Common myeloid progenitor, CD34-positive (primary cell): ENCODE data around the gene CLDN9.

Experiments
- CTCF ChIA-PET: fragments of 350-600 bp; sonication (Branson Sonifier 250); formaldehyde crosslinking; loops from one replicate; lab custom pipeline; 2021; ENCODE audit warnings: antibody characterized with exemption; lab: Charles Lee
- POLR2A ChIA-PET: fragments of 350-600 bp; sonication (Branson Sonifier 250); formaldehyde crosslinking; loops from one replicate; lab custom pipeline; 2021; ENCODE audit warnings: antibody characterized with exemption; lab: Charles Lee
- DNase-seq, 3 donors: peaks; one replicate each; pipeline versions ENCODE4 v3.0.0 to v3.0.0-alpha.2; 2013
- H3K27ac ChIP-seq, 2 experiments: 1 replicate in 1 of 2; 2 replicates in 1 of 2; pipeline ENCODE4 v1.7.0; 2013; ENCODE audit warnings: inconsistent platforms in 2 of 2, low read length in 2 of 2, mild to moderate bottlenecking in 2 of 2, low read depth in 1 of 2, moderate library complexity in 1 of 2; ENCODE audit not compliant: severe bottlenecking in 2 of 2, insufficient read depth in 1 of 2, poor library complexity in 1 of 2
- H3K27me3 ChIP-seq, 5 experiments: replicated peaks in 2 of 5; 1 replicate in 3 of 5; 2 replicates in 2 of 5; pipeline versions ENCODE4 v1.6.1 to v1.7.0; 2013; ENCODE audit warnings: low read length in 4 of 5, mild to moderate bottlenecking in 2 of 5, moderate library complexity in 2 of 5, inconsistent platforms in 1 of 5; ENCODE audit not compliant: insufficient read depth in 5 of 5, control insufficient read depth in 4 of 5
- H3K36me3 ChIP-seq, 4 experiments: 1 replicate in 2 of 4; 2 replicates in 2 of 4; pipeline versions ENCODE4 v1.6.1 to v1.7.0; 2013; ENCODE audit warnings: low read length in 3 of 4, control low read depth in 1 of 4, mild to moderate bottlenecking in 1 of 4; ENCODE audit not compliant: control insufficient read depth in 4 of 4, insufficient read depth in 4 of 4
- H3K4me1 ChIP-seq, 4 experiments: 1 replicate in 3 of 4; 2 replicates in 1 of 4; pipeline versions ENCODE4 v1.6.1 to v1.7.1; 2013; ENCODE audit warnings: low read length in 3 of 4, mild to moderate bottlenecking in 3 of 4, control low read depth in 1 of 4, inconsistent platforms in 1 of 4, moderate library complexity in 1 of 4; ENCODE audit not compliant: control insufficient read depth in 4 of 4, insufficient read depth in 4 of 4; ENCODE audit errors: control extremely low read depth in 1 of 4
- H3K4me3 ChIP-seq, 7 experiments: 1 replicate in 4 of 7; 2 replicates in 3 of 7; pipeline versions ENCODE4 v1.5.1 to v1.7.0; 2013; ENCODE audit warnings: mild to moderate bottlenecking in 7 of 7, low read length in 6 of 7, moderate library complexity in 6 of 7, inconsistent platforms in 2 of 7, low read depth in 2 of 7, control low read depth in 1 of 7; ENCODE audit not compliant: insufficient read depth in 4 of 7, control insufficient read depth in 1 of 7; ENCODE audit errors: extremely low read depth in 1 of 7
- H3K9me3 ChIP-seq, 5 experiments: 1 replicate in 4 of 5; 2 replicates in 1 of 5; pipeline versions ENCODE4 v1.6.1 to v1.7.1; 2013; ENCODE audit warnings: low read length in 4 of 5, mild to moderate bottlenecking in 2 of 5, inconsistent platforms in 1 of 5, low read depth in 1 of 5, moderate library complexity in 1 of 5; ENCODE audit not compliant: control insufficient read depth in 4 of 5, insufficient read depth in 2 of 5; ENCODE audit errors: control extremely low read depth in 1 of 5
- WGBS: methylation state at CpG from one replicate; pipeline ENCODE4 v1.1.5; 2013; ENCODE audit not compliant: insufficient coverage; 5-methylcytosine and 5-hydroxymethylcytosine counted together

Gene CLDN9

GRCh38 chr16:2986623-2987188 is 26.0 kb upstream of the CLDN9 start:
- no peak overlapping the region for H3K27ac ChIP-seq
- POLR2A ChIA-PET = no interaction called here
- CTCF ChIA-PET = interaction anchor here (1.0 to 3.2 kb wide), 2 partner anchors 9 to 15 kb away, joined by 3 to 9 read pairs; no protein-coding TSS in a partner anchor
- no peak overlapping the region for H3K4me3 ChIP-seq
- H3K9me3 ChIP-seq = no peaks in the 10 kb centered on the region
- peaks cover 0 to 8% (median 6%) of the 10 kb centered on the region in 4 experiments for H3K4me1 ChIP-seq
- 91% methylated on average over 10 of the region's 17 CpGs for WGBS
- DNase-seq = no peak
- no peaks in the 10 kb centered on the region for H3K36me3 ChIP-seq
- H3K27me3 ChIP-seq = no peaks in the 10 kb centered on the region

GRCh38 chr16:2987286-2987685 is 25.4 kb upstream of the CLDN9 start:
- DNase-seq = no peak
- peaks cover 0 to 7% (median 6%) of the 10 kb centered on the region in 4 experiments for H3K4me1 ChIP-seq
- ChIA-PET POLR2A (no interaction called here), CTCF (interaction anchor here (1.5 to 3.2 kb wide), 4 partner anchors 9 to 15 kb away, joined by 3 to 9 read pairs (median 6); no protein-coding TSS in a partner anchor)
- no peaks in the 10 kb centered on the region for H3K9me3 ChIP-seq
- WGBS = 99% methylated on average over 6 of the region's 9 CpGs
- H3K27me3 ChIP-seq = no peaks in the 10 kb centered on the region
- H3K27ac ChIP-seq = no peak overlapping the region
- no peak overlapping the region for H3K4me3 ChIP-seq
- no peaks in the 10 kb centered on the region for H3K36me3 ChIP-seq

DNA sequence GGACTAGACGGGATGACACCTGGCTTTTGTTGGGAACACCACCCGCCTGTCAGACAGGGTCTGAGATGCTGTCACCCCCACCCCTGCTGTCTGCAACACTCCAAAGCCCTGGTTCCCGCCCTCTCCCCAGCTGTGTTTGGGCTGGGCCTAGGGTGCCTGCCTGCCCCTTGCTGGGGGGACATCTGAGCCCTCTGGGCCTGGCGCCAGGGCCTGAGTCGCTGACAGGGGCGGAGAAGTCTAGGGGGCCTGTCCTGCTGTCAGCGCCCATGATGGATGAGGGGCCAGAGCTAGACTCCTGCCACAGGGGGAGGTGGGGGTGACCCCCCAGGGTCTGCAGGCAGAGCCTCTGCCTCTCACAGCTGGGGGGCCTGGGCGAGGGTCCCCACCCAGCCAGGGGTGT is 24.9 kb upstream of the CLDN9 start:
- no peaks in the 10 kb centered on the region for H3K36me3 ChIP-seq
- H3K27ac ChIP-seq = no peak overlapping the region
- WGBS = 94% methylated on average over 8 of the region's 8 CpGs
- H3K4me1 ChIP-seq = peaks cover 0 to 7% (median 6%) of the 10 kb centered on the region in 4 experiments
- H3K27me3 ChIP-seq = no peaks in the 10 kb centered on the region
- ChIA-PET POLR2A (no interaction called here), CTCF (interaction anchor here (0.9 to 3.2 kb wide), 5 partner anchors 9 to 61 kb away, joined by 3 to 9 read pairs (median 4); no protein-coding TSS in a partner anchor)
- H3K4me3 ChIP-seq = no peak overlapping the region
- H3K9me3 ChIP-seq = no peaks in the 10 kb centered on the region
- DNase-seq = no peak

GRCh38 chr16:2988590-2989099 is 24.1 kb upstream of the CLDN9 start:
- POLR2A ChIA-PET = no interaction called here
- Histone ChIP-seq H3K36me3 (no peaks in the 10 kb centered on the region), H3K4me1 (peaks cover 0 to 5% (median 4%) of the 10 kb centered on the region in 4 experiments), H3K9me3 (no peaks in the 10 kb centered on the region), H3K27ac (no peak overlapping the region), H3K27me3 (no peaks in the 10 kb centered on the region), H3K4me3 (no peak overlapping the region)
- 97% methylated on average over 5 of the region's 8 CpGs for WGBS
- CTCF ChIA-PET = interaction anchor here (0.9 to 3.2 kb wide), 5 partner anchors 8 to 60 kb away, joined by 3 to 9 read pairs (median 4); no protein-coding TSS in a partner anchor
- DNase-seq = no peak

DNA sequence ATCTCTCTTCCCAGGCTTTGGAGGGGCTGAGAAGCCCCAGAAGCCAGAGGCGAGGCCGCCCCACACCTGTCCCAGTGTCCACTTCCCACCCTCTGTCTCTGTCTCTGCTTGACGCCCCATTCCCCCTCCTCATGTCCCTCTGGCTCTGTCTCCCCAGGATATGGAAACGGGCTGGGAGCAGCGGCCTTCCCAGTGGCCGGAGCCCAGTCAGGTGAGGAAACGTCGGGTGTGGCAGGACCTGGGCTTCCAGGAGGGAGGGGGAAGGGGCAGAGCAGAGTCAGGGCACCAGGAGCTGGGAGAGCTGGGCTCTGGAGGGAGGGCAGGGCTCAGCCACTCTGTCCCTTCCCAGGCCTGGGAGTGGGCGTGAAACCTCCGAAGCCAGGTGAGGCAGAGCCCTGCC is 21.8 kb upstream of the CLDN9 start:
- no peak overlapping the region for H3K4me3 ChIP-seq
- no peak for DNase-seq
- no peak overlapping the region for H3K27ac ChIP-seq
- POLR2A ChIA-PET = no interaction called here
- no peaks in the 10 kb centered on the region for H3K36me3 ChIP-seq
- H3K4me1 ChIP-seq = no peaks in the 10 kb centered on the region
- CTCF ChIA-PET = interaction anchor here (0.9 kb wide), 1 partner anchor 23 kb away, joined by 3 read pairs; no protein-coding TSS in a partner anchor
- no peaks in the 10 kb centered on the region for H3K9me3 ChIP-seq
- WGBS = 94% methylated on average over 3 of the region's 10 CpGs
- no peaks in the 10 kb centered on the region for H3K27me3 ChIP-seq

DNA sequence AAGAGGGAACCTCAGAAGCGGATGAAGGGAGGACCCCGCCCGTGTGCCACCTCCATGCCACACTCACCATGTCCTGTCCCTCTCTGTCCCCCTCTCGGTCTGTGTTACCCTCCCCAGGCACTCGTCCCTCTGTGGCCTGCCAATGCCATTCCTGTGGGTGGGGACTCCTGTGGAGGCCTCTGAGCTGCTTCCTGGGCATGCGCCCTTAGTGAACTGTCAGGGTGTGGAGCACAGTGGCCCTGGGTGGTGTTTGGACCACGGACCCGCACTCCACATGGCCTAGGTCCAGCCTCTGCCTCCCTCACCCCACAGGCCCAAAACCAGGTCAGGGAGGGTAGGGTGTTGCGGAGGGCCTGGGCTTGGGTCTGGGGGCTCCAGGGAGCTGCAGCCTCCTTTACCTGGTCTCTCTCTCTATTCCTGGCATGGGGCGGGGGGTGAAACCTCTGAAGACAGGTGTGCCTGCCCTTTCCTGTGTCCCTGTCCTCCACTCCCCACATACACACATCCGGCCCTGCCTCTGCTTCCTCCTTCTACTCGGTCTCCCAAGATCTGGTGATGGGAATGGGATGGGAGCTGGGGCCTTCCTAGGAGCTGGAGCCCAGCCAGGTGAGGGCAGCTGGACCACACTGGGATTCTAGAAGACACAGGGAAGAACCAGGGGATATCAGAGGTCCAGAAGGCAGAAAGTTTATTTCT is 21.0 kb upstream of the CLDN9 start:
- no peaks in the 10 kb centered on the region for H3K36me3 ChIP-seq
- no peak overlapping the region for H3K4me3 ChIP-seq
- WGBS = 95% methylated on average over 4 of the region's 12 CpGs
- no peaks in the 10 kb centered on the region for H3K9me3 ChIP-seq
- DNase-seq = no peak
- no peaks in the 10 kb centered on the region for H3K4me1 ChIP-seq
- H3K27ac ChIP-seq = no peak overlapping the region
- H3K27me3 ChIP-seq = no peaks in the 10 kb centered on the region
- POLR2A ChIA-PET = no interaction called here
- CTCF ChIA-PET = interaction anchor here (1.1 kb wide), 1 partner anchor 20 kb away, joined by 3 read pairs; no protein-coding TSS in a partner anchor
